ENCODE data around the gene ADNP.

DNA sequence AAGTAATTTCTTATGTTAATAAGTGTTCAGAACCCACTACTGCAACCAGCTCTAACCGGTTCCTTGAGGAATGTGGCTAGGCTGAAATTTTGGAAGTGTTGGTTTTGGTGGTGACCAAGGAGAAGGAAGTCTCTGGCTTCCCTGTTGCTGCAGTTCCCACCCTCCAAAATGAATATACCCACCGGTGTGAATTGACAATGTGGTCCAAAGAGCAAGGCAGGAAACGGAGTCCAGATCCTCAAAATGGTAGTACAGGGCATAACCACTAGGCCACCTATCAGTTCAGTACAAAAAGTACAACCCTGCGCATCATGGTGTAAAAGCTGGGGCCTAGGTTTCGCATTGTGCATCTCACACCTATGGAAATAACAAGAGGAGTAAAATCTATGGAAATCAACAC, 2.8 kb downstream of the ADNP start:
- TF ChIP-seq, protein P1, sequence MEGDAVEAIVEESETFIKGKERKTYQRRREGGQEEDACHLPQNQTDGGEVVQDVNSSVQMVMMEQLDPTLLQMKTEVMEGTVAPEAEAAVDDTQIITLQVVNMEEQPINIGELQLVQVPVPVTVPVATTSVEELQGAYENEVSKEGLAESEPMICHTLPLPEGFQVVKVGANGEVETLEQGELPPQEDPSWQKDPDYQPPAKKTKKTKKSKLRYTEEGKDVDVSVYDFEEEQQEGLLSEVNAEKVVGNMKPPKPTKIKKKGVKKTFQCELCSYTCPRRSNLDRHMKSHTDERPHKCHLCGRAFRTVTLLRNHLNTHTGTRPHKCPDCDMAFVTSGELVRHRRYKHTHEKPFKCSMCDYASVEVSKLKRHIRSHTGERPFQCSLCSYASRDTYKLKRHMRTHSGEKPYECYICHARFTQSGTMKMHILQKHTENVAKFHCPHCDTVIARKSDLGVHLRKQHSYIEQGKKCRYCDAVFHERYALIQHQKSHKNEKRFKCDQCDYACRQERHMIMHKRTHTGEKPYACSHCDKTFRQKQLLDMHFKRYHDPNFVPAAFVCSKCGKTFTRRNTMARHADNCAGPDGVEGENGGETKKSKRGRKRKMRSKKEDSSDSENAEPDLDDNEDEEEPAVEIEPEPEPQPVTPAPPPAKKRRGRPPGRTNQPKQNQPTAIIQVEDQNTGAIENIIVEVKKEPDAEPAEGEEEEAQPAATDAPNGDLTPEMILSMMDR (IDR thresholded peaks at IDR 0.05), result no peak
- TF ChIP-seq POLR2A (IDR thresholded peaks at IDR 0.05), result no peak

All from sigmoid colon (tissue), 3 donors.